Stimulated activated memory B cell treated with anti-CD40 and anti-IgM and Interleukin-4, amounts not matched to agents 10 μg/mL and 1 μg/mL and 100 μg/mL, for 72 hours (primary cell): ENCODE results near the gene TFE3.
"Not testable (repeated sequence)": the region's sequence is repeated elsewhere in the genome, so short reads cannot be mapped to it uniquely, and the experiment has no call there.

Experiments used
- ATAC-seq: fragments of 150-1000 bp; cut with Tn5 transposase; 2 replicates; pipeline ENCODE4 v1.10.0; 2021
- H3K27ac Mint-ChIP-seq: one replicate; pipeline ENCODE4 v1.8.0; 2022; ENCODE audit warnings: mild to moderate bottlenecking, mixed read lengths
- H3K27me3 Mint-ChIP-seq: one replicate; pipeline ENCODE4 v1.8.0; 2022; ENCODE audit warnings: mixed read lengths
- H3K36me3 Mint-ChIP-seq: one replicate; pipeline ENCODE4 v1.8.0; 2022; ENCODE audit warnings: mixed read lengths
- H3K4me1 Mint-ChIP-seq: one replicate; pipeline ENCODE4 v1.8.0; 2022; ENCODE audit warnings: mixed read lengths
- H3K4me3 Mint-ChIP-seq: one replicate; pipeline ENCODE4 v1.8.0; 2022; ENCODE audit warnings: mild to moderate bottlenecking, moderate library complexity, mixed read lengths
- H3K9me3 Mint-ChIP-seq: one replicate; pipeline ENCODE4 v1.8.0; 2022; ENCODE audit warnings: mixed read lengths

The TFE3 gene

DNA sequence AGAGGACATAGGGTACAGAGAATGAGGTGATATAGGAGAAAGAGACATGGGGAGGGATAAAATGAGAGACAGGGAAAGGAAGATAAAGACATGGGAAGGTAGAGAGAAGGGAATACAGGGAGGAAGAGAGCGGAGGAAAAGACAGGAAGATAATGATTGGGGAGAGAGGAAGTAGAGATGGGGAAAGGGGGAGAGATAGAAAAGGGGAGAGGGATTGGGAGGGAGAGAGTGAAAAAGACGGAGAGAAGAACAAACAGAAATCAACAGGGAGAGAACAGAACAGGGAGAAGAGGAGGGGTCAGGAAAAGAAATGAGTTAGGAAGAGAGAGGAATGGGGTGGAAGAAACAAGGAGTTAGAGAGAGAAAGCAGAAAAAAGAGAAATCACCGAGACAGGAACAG lies 45.7 kb downstream of the TFE3 start:
- no peak for ATAC-seq
- Mint-ChIP-seq H3K4me1 (peaks cover 39% of the 10 kb centered on the region), H3K27ac (peak overlapping the region; percentile 28), H3K27me3 (no peaks in the 10 kb centered on the region), H3K9me3 (peaks cover 3% of the 10 kb centered on the region), H3K36me3 (peaks cover 59% of the 10 kb centered on the region), H3K4me3 (no peak overlapping the region)

DNA sequence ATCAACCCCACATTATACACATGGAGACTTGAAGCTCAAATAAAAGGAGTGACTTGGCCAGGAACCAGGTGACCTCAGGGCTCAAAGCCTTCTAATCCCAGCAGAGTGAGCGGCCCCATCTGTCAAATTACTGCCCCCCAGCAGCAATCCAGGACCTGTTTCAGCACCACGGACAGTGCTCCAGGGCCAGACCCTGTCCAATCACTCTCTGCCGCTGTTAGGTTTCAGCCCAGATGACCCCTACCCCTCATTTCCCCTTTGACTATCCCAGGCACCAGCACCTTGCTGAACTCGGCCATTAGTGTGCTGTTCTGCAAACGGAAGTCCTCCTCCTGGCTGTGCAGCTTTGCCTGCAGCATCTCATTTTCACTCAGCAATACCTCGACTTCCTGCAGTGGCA lies 46.2 kb downstream of the TFE3 start:
- Mint-ChIP-seq H3K36me3 (peaks cover 62% of the 10 kb centered on the region), H3K4me3 (no peak overlapping the region), H3K9me3 (peaks cover 3% of the 10 kb centered on the region), H3K27ac (peak overlapping the region; percentile 28), H3K4me1 (peaks cover 38% of the 10 kb centered on the region), H3K27me3 (no peaks in the 10 kb centered on the region)
- ATAC-seq, result no peak

GRCh38 chrX:48992341-48992740 lies 50.8 kb downstream of the TFE3 start:
- no peak for ATAC-seq
- Mint-ChIP-seq H3K4me3 (no peak overlapping the region), H3K27ac (no peak overlapping the region), H3K27me3 (no peaks in the 10 kb centered on the region), H3K4me1 (peaks cover 4% of the 10 kb centered on the region), H3K9me3 (peaks cover 2% of the 10 kb centered on the region), H3K36me3 (peaks cover 50% of the 10 kb centered on the region)

DNA sequence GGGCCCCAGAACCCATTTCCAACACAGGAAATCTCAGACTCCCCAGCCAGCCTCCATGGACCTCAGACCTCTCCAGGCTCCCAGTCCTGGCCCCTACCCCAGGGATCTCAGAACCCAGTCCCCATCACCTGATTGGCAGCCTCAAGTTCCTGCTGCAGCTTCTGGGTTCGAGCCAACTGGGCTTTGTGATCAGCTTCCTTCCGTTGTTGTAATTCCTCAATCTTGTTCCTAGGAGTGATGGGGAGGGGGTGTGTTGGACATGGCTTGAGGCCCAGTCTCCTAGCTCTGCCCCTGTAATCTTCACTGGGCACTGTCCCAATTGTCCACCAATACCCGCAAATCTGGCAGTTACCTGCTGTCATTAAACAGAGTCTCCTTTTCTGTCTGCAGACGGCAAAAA lies 53.7 kb downstream of the TFE3 start:
- no peak for ATAC-seq
- Mint-ChIP-seq H3K27ac (no peak overlapping the region), H3K4me3 (no peak overlapping the region), H3K36me3 (peaks cover 49% of the 10 kb centered on the region), H3K27me3 (no peaks in the 10 kb centered on the region), H3K9me3 (no peaks in the 10 kb centered on the region), H3K4me1 (no peaks in the 10 kb centered on the region)

DNA sequence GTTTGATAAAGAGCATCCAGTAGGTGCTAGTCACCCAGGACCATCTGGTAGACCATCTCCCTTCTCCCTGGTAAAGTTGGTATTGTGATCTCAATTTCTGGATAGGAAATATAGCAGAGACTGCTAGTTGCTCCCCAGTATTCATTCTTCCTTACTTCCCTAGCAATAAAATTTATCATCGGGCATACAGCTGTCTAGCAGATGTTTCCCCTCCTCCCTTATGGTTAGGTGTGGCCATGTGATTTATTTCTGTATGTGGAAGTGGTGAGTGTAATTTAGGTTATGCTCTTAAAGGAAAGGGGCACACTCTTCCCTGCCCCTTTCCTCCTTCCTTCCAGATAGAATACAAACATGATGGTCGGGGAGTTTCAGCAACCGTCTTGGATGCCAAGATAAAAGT lies 59.3 kb downstream of the TFE3 start:
- no peaks in the 10 kb centered on the region for H3K9me3 Mint-ChIP-seq

DNA sequence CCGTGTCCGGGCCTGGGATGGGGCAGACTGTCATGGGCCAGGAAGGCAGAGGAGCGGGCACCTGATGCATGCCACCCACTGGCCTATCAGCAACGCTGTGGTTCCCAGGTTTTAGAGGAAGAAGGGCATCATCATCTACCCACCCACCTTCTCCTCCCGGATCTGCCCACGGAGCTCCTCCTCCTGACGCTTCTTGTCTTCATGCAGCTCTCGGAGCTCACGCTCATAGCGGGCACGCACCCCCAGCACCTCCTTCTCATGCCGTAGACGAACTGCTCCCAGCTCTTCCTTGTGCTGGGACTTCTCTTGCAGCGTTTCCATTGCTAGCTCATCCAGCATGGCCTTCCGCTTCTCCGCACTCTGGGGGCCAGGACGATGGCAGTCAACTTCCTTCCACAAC lies 60.1 kb downstream of the TFE3 start:
- Mint-ChIP-seq H3K36me3 (peaks cover 50% of the 10 kb centered on the region), H3K9me3 (no peaks in the 10 kb centered on the region), H3K4me3 (no peak overlapping the region), H3K27me3 (no peaks in the 10 kb centered on the region), H3K4me1 (no peaks in the 10 kb centered on the region), H3K27ac (no peak overlapping the region)
- ATAC-seq, result no peak

More for the DNA sequence above, 59.3 kb downstream of the TFE3 start:
- Mint-ChIP-seq H3K4me1 (no peaks in the 10 kb centered on the region), H3K36me3 (peaks cover 50% of the 10 kb centered on the region), H3K27me3 (no peaks in the 10 kb centered on the region), H3K27ac (no peak overlapping the region), H3K4me3 (no peak overlapping the region)
- ATAC-seq, result no peak

DNA sequence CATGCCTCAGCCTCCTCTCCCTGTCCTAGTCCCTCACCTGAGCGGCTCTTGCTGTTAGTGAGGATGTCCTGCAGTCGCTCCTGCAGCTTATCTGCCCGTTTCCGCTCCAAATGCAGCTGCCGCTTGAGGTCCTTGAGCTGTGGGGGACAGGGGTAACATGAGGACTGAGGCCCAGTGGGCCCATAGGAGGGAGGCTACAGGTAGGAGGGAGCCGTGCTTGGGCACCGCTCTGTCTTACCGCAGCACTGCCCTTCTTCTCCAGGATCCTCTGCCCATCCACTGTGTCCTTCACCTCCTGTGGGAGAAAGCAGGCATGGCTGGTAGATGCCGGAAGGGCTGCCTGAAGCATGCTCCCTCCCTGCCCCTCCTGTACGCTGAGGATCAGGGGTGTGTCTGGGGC lies 62.0 kb downstream of the TFE3 start:
- no peak overlapping the region for H3K27ac Mint-ChIP-seq
- H3K4me1 Mint-ChIP-seq, result no peaks in the 10 kb centered on the region
- no peaks in the 10 kb centered on the region for H3K9me3 Mint-ChIP-seq
- H3K36me3 Mint-ChIP-seq, result peaks cover 50% of the 10 kb centered on the region
- no peak for ATAC-seq
- H3K27me3 Mint-ChIP-seq, result no peaks in the 10 kb centered on the region
- no peak overlapping the region for H3K4me3 Mint-ChIP-seq

GRCh38 chrX:48980341-48980740 lies 62.8 kb downstream of the TFE3 start:
- not testable (repeated sequence) for H3K4me1 Mint-ChIP-seq, ATAC-seq, H3K27ac Mint-ChIP-seq, H3K4me3 Mint-ChIP-seq, H3K27me3 Mint-ChIP-seq, H3K9me3 Mint-ChIP-seq
- peaks cover 53% of the 10 kb centered on the region for H3K36me3 Mint-ChIP-seq
